Kidney (tissue), 14 donors: ENCODE measurements around the gene UBE2F. TPM values are rescaled to one million over a fixed set of nuclear protein-coding genes. Genes with fewer than 3 reads are reported as not detected.

ENCODE experiments used
- DNase-seq, 5 donors: peaks; one replicate each; pipeline ENCODE4 v3.0.0-alpha.2; 2013 to 2020
- FAIRE-seq: peaks from 2 replicates; lab custom pipeline; 2012; peaks lifted over from hg19 to GRCh38; lab: Jason Lieb, UNC
- H3K27ac ChIP-seq, 2 donors: one replicate each; pipeline ENCODE4 v1.7.0; 2013; ENCODE audit warnings: low read depth in 2 of 2, low read length in 2 of 2, inconsistent platforms in 1 of 2
- H3K27me3 ChIP-seq: one replicate; pipeline ENCODE4 v1.7.1; 2013; ENCODE audit warnings: low read length, inconsistent platforms; ENCODE audit not compliant: control insufficient read depth, insufficient read depth
- H3K36me3 ChIP-seq, 3 donors: one replicate each; pipeline versions ENCODE4 v1.7.0 to v1.7.1; 2013; ENCODE audit warnings: low read length in 3 of 3, control low read depth in 1 of 3, inconsistent platforms in 1 of 3; ENCODE audit not compliant: insufficient read depth in 3 of 3, control insufficient read depth in 2 of 3
- H3K4me1 ChIP-seq, 3 donors: one replicate each; pipeline versions ENCODE4 v1.7.0 to v1.7.1; 2013; ENCODE audit warnings: low read length in 3 of 3, inconsistent platforms in 1 of 3, low read depth in 1 of 3; ENCODE audit not compliant: control insufficient read depth in 2 of 3, insufficient read depth in 2 of 3
- H3K4me3 ChIP-seq, 3 donors: one replicate each; pipeline versions ENCODE4 v1.7.0 to v1.8.1; 2013; ENCODE audit warnings: low read length in 3 of 3, control low read depth in 1 of 3, inconsistent platforms in 1 of 3
- H3K9ac ChIP-seq, 3 donors: one replicate each; pipeline versions ENCODE4 v1.7.0 to v1.7.1; 2013; ENCODE audit warnings: low read length in 3 of 3, control low read depth in 1 of 3, inconsistent platforms in 1 of 3
- H3K9me3 ChIP-seq, 3 donors: one replicate each; pipeline versions ENCODE4 v1.7.0 to v1.7.1; 2013; ENCODE audit warnings: low read length in 3 of 3, control low read depth in 1 of 3, inconsistent platforms in 1 of 3; ENCODE audit not compliant: control insufficient read depth in 2 of 3, insufficient read depth in 1 of 3
- intact Hi-C: fragments of 100-400 bp; cut with DNase I; formaldehyde crosslinking; loops from one replicate; pipeline ENCODE4 v1.11.1; 2022
- polyA plus RNA-seq: library from polyadenylated mRNA; stranded (reverse); fragments of 350-450 nt; fragmentation: Illumina TruSeq; extraction: RNeasy Lipid Tissue Mini Kit (QIAGEN cat#74804); gene quantifications from one replicate; pipeline ENCODE4 v1.2.3, GENCODE V29; 2014; ENCODE audit warnings: low read depth, low replicate concordance; ENCODE audit not compliant: insufficient read depth
- total RNA-seq: library from RNA; stranded (reverse); fragmentation: NEBNext Ultra II Directional; extraction: Animal tissue kit (Norgen Biotek cat#: 25700); gene quantifications from one replicate; pipeline ENCODE4 v1.2.1, GENCODE V29; 2021
- TF ChIP-seq, protein P1 (sequence below): IDR thresholded peaks from 3 replicates; pipeline ENCODE4 v1.5.1; 2012; ENCODE audit warnings: mild to moderate bottlenecking, moderate library complexity, borderline replicate concordance; ENCODE audit not compliant: insufficient read depth; ENCODE audit errors: extremely low read depth
- donor health status: control.
- donor health status: control.
- donor health status: control.
- donor health status: control.
- donor health status: control.
- donor health status: DM: yes; HTN: yes; CAD: no.
- donor health status: Normal renal cell carcinoma (clear cell type).

UBE2F gene
- total and polyA plus RNA-seq, 2 donors from 2014 or later, result 34.5 to 68.7 TPM

DNA sequence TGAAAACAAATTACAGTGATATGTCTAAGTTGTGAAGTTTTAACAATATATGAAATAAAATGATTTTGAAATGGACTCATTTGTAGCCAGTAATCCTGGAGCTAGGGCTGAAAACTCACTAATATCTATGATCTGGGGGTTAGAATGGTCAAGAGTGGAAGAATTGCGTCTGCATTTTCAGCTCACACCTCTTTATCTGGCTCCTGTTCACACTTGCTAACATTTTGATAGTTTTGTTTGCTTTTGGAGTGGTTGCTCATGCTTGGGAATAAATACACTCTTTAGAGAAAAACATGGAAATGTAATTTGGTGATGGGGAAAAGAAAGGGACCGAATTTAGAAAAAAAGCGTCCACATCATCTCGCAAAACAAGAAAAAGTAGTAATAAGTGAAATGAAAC, 30.7 kb downstream of the UBE2F start:
- Histone ChIP-seq H3K27ac (no peak overlapping the region), H3K27me3 (no peaks in the 10 kb centered on the region), H3K9ac (no peak overlapping the region), H3K4me1 (no peaks in the 10 kb centered on the region), H3K4me3 (no peak overlapping the region), H3K36me3 (peaks cover 0 to 8% (median 0%) of the 10 kb centered on the region in 3 donors), H3K9me3 (no peaks in the 10 kb centered on the region)
- TF ChIP-seq, protein P1, sequence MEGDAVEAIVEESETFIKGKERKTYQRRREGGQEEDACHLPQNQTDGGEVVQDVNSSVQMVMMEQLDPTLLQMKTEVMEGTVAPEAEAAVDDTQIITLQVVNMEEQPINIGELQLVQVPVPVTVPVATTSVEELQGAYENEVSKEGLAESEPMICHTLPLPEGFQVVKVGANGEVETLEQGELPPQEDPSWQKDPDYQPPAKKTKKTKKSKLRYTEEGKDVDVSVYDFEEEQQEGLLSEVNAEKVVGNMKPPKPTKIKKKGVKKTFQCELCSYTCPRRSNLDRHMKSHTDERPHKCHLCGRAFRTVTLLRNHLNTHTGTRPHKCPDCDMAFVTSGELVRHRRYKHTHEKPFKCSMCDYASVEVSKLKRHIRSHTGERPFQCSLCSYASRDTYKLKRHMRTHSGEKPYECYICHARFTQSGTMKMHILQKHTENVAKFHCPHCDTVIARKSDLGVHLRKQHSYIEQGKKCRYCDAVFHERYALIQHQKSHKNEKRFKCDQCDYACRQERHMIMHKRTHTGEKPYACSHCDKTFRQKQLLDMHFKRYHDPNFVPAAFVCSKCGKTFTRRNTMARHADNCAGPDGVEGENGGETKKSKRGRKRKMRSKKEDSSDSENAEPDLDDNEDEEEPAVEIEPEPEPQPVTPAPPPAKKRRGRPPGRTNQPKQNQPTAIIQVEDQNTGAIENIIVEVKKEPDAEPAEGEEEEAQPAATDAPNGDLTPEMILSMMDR, result no peak
- FAIRE-seq, result no peak
- intact Hi-C loops, result no loop called here
- no peak for DNase-seq

DNA sequence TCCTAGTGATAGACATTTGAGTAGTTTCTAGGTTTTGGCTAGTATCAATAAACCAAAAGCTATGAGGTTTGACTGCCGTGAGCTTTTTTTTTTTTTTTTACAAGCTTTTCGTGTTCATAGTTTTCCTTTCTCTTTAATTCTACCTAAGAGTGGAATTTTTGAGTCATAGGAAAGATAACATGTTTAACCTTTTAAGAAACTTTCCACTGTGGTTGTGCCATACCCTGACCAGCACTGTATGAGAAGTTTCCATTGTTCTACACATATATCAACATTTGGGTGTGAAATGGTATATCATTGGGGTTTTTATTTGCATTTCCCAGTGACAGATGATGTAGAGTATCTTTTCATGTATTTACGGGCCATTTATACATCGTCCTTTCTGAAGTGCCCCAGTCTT, 31.7 kb downstream of the UBE2F start:
- no peak for DNase-seq
- FAIRE-seq, result no peak
- H3K9ac ChIP-seq, result no peak overlapping the region
- H3K36me3 ChIP-seq, result peaks cover 0 to 8% (median 0%) of the 10 kb centered on the region in 3 donors
- H3K4me3 ChIP-seq, result no peak overlapping the region
- TF ChIP-seq, protein P1, result no peak
- no peaks in the 10 kb centered on the region for H3K4me1 ChIP-seq
- no peaks in the 10 kb centered on the region for H3K9me3 ChIP-seq
- no peaks in the 10 kb centered on the region for H3K27me3 ChIP-seq
- intact Hi-C loops, result no loop called here
- no peak overlapping the region for H3K27ac ChIP-seq

DNA sequence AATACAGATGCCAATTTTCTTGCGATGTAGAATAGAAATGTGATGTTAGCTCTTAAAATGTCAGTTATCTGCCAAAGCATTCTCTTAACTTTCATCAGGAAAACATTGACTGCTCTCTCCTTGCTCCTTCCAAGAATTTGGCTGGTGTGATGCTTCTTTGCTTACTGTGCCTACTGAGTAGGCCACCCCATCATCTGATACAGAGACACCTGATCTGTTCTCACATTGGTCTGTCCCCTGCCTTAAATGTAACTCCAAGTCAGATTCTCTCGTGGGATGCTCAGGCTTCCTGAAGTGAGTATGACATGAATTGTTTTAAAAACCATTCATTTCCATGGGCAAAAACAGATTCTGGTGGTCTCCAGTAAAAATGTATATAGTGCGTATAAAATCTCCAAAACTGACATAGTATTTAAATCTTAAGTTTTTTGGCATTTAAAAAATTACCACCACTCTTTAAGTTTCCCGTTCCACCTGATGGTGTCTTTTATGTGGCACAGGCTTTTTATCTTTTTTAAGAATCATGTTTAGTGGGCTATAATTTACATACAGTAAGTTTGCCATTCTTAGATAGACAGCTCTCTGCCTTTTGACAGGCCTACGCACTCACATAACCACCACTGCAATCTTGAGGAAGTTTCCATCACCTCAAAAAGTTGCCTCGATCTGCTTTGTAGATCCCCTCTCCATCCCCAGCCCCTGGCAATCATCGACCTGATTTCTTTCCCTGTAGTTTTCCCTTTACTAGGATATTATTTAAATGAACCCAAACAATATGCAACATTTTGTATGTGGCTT, 36.6 kb downstream of the UBE2F start:
- no peak overlapping the region for H3K27ac ChIP-seq
- H3K9ac ChIP-seq, result no peak overlapping the region
- no peak overlapping the region for H3K4me3 ChIP-seq
- intact Hi-C loops, result no loop called here
- no peaks in the 10 kb centered on the region for H3K4me1 ChIP-seq
- H3K9me3 ChIP-seq, result no peaks in the 10 kb centered on the region
- TF ChIP-seq, protein P1, result no peak
- no peaks in the 10 kb centered on the region for H3K27me3 ChIP-seq
- H3K36me3 ChIP-seq, result peaks cover 0 to 2% (median 0%) of the 10 kb centered on the region in 3 donors
- FAIRE-seq (no peak), DNase-seq (no peak)
